ENCODE data around the gene SLC6A2. TPM values are rescaled to one million over a fixed set of nuclear protein-coding genes. Genes with fewer than 3 reads are reported as not detected.

SLC6A2 gene
- total and polyA plus RNA-seq, 8 donors = 0.13 to 0.73 TPM; not detected in 6

- no peaks in the 10 kb centered on the region for H3K4me1 ChIP-seq
Measured at GRCh38 chr16:55686671-55687070, 30.9 kb downstream of the SLC6A2 start.

GRCh38 chr16:55687802-55688201 is 32.0 kb downstream of the SLC6A2 start:
- intact Hi-C loops (cut with DNase I; ENCODE audit: low total_unique reads) = no loop called here
- Histone ChIP-seq H3K27ac (no peak overlapping the region), H3K27me3 (peaks cover 0 to 5% (median 0%) of the 10 kb centered on the region in 3 donors), H3K9me3 (peaks cover 0 to 12% (median 10%) of the 10 kb centered on the region in 4 donors), H3K36me3 (no peaks in the 10 kb centered on the region), H3K4me1 (no peaks in the 10 kb centered on the region), H3K4me3 (no peak overlapping the region)
- TF ChIP-seq CTCF (IDR thresholded peaks at IDR 0.05) (no peak), POLR2A (IDR thresholded peaks at IDR 0.05) (no peak), POLR2AphosphoS5 (IDR thresholded peaks at IDR 0.05) (no peak), EP300 (IDR thresholded peaks at IDR 0.05) (no peak)
- DNase-seq = no peak
- WGBS, 5 donors = 47 to 76% (median 62%) methylated on average over 2 of the region's 2 CpGs

More at GRCh38 chr16:55686671-55687070, 30.9 kb downstream of the SLC6A2 start:
- Histone ChIP-seq H3K4me3 (no peak overlapping the region), H3K27ac (no peak overlapping the region), H3K36me3 (no peaks in the 10 kb centered on the region), H3K27me3 (peaks cover 0 to 5% (median 0%) of the 10 kb centered on the region in 3 donors), H3K9me3 (peaks cover 0 to 12% (median 10%) of the 10 kb centered on the region in 4 donors)
- TF ChIP-seq POLR2AphosphoS5 (IDR thresholded peaks at IDR 0.05) = no peak
- no peak for TF ChIP-seq EP300 (IDR thresholded peaks at IDR 0.05)
- TF ChIP-seq POLR2A (IDR thresholded peaks at IDR 0.05) = no peak
- no peak for TF ChIP-seq CTCF (IDR thresholded peaks at IDR 0.05)
- intact Hi-C loops (cut with DNase I; ENCODE audit: low total_unique reads) = no loop called here
- no peak for DNase-seq
- WGBS, 5 donors = 83 to 93% (median 86%) methylated on average over 1 of the region's 1 CpG

GRCh38 chr16:55690841-55691240 is 35.1 kb downstream of the SLC6A2 start:
- Histone ChIP-seq H3K36me3 (no peaks in the 10 kb centered on the region), H3K27ac (no peak overlapping the region), H3K4me1 (no peaks in the 10 kb centered on the region), H3K27me3 (peaks cover 0 to 5% (median 0%) of the 10 kb centered on the region in 3 donors), H3K4me3 (no peak overlapping the region), H3K9me3 (peaks cover 0 to 9% (median 5%) of the 10 kb centered on the region in 4 donors)
- intact Hi-C loops (cut with DNase I; ENCODE audit: low total_unique reads) = no loop called here
- no peak for DNase-seq
- WGBS, 5 donors = 23 to 43% (median 25%) methylated on average over 1 of the region's 1 CpG
- TF ChIP-seq POLR2AphosphoS5 (IDR thresholded peaks at IDR 0.05) (no peak), EP300 (IDR thresholded peaks at IDR 0.05) (no peak), POLR2A (IDR thresholded peaks at IDR 0.05) (no peak), CTCF (IDR thresholded peaks at IDR 0.05) (no peak)

GRCh38 chr16:55691771-55692170 is 36.0 kb downstream of the SLC6A2 start:
- Histone ChIP-seq H3K9me3 (no peaks in the 10 kb centered on the region), H3K27ac (no peak overlapping the region), H3K27me3 (peaks cover 0 to 5% (median 0%) of the 10 kb centered on the region in 3 donors), H3K4me3 (no peak overlapping the region), H3K36me3 (no peaks in the 10 kb centered on the region), H3K4me1 (no peaks in the 10 kb centered on the region)
- TF ChIP-seq CTCF (IDR thresholded peaks at IDR 0.05) (no peak), POLR2A (IDR thresholded peaks at IDR 0.05) (no peak), POLR2AphosphoS5 (IDR thresholded peaks at IDR 0.05) (no peak), EP300 (IDR thresholded peaks at IDR 0.05) (no peak)
- intact Hi-C loops (cut with DNase I; ENCODE audit: low total_unique reads) = no loop called here
- no peak for DNase-seq
- WGBS, 5 donors = 90 to 93% (median 91%) methylated on average over 12 of the region's 12 CpGs
